Smooth muscle cell of the umbilical artery (primary cell): ENCODE measurements around the gene CLTA. TPM values are rescaled to one million over a fixed set of nuclear protein-coding genes. Genes with fewer than 3 reads are reported as not detected.

Experiments used
- total RNA-seq: library from RNA; depleted of rRNA; stranded (reverse); fragments of >200 nt; gene quantifications from 2 replicates; pipeline ENCODE4 v1.2.3, GENCODE V29; 2014

Gene CLTA
- total RNA-seq = 245 and 246 TPM in 2 replicates

GRCh38 chr9:36190388-36191289 lies at the start of gene CLTA:
CLTA (plus strand) TSS chr9:36190921; CDS start chr9:36191057, 136 bp downstream.

DNA sequence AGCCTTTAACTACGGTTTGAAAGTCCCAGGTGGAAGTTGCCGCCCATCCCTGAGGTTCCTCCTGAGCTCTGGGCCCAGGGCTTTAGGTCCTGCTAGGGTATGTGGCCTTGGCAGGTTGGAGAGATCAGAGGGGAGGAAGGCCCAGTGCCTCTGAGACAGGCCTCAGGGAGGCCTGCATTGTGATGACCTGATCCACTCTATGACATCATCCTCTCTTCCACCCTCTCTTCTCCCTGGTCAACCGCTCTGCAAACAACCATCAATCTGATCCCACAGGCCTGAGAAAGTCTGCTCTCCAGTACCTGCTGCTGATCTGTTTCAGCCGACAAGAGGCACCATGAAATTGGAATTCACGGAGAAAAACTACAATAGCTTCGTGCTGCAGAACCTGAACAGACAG lies 21.6 kb upstream of the CLTA start, which contains the start of gene CCIN:
TSS of gene CCIN (plus strand) at position 223 of the 400 bp plus-strand sequence. CDS start at position 338, 115 bp downstream.

GRCh38 chr9:36258208-36258995 lies 67.7 kb downstream of the CLTA start, which contains the start of gene GNE:
GNE (minus strand) TSS chr9:36258448; CDS start chr9:36249355, 9,093 bp downstream.

Other genes with a start within 250 kb of the CLTA start
- gene OR2S2, start 232.8 kb upstream of the CLTA start, total RNA-seq = not detected in 2 replicates
- gene RECK, start 154.0 kb upstream of the CLTA start, total RNA-seq = 54.0 and 66.6 TPM in 2 replicates
- gene GLIPR2, start 54.2 kb upstream of the CLTA start, total RNA-seq = 29.2 and 44.5 TPM in 2 replicates
- 2.7 and 4.8 TPM in 2 replicates for gene CCIN, start 21.5 kb upstream of the CLTA start, total RNA-seq
- gene GNE, start 67.5 kb downstream of the CLTA start, total RNA-seq = 35.9 and 48.4 TPM in 2 replicates
- gene RNF38, start 209.3 kb downstream of the CLTA start, total RNA-seq = 7.7 and 15.0 TPM in 2 replicates